ENCODE data around the gene RNF26.

DNA sequence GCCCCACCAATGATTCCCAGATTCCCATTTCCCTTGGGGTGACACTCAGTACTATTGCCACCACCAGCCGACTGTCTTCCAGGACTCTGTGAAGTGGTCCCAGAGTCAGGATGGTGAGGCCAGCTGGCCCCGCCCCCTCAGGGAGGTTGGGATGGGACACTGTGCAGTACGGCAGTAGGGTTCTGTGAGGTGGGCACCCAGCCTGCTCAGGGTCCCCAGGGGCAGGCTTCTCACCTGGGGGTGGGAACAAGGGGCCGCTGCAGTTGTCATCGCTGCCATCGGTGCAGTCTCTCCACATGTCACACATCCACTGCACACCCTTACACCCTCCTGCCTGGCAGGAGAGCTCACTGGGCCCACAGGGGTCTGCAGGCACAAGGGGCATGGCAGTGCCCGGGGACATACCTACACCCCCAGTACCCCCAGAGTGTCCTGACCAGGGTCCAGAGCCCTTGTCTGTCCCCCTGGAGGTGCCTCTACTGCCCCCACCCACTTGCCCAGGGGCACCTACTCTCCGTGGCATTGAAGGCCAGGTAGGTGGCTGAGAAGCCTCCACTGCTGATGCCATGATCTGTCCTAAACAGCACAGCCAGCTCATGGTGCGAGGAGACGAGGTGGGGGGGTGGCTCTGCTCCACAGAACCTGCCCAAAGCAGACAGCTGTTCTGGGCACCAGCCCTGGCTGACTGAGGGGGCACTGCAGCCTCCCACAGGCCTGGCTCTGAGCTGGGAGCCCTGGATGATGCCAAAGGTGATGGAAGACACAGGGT, 8.2 kb downstream of the RNF26 start:
- TF ChIP-seq CTCF (IDR thresholded peaks at IDR 0.05; ENCODE audit: low read length): no peak
- TF ChIP-seq EZH2 (IDR thresholded peaks at IDR 0.05; ENCODE audit: borderline replicate concordance, low read length): no peak

All from OCI-LY1 (cell line).